K562 (cell line): ENCODE results near the gene CKAP5. TPM values are rescaled to one million over a fixed set of nuclear protein-coding genes. Genes with fewer than 3 reads are reported as not detected.

Source experiments
- E2F6 ChIP-seq, 2 experiments: IDR thresholded peaks; 2 replicates each; pipeline ENCODE4 v1.6.1; 2011; ENCODE audit warnings: borderline replicate concordance in 1 of 2, control low read depth in 1 of 2, low read depth in 1 of 2, low read length in 1 of 2, mild to moderate bottlenecking in 1 of 2, mixed read lengths in 1 of 2, moderate library complexity in 1 of 2; ENCODE audit not compliant: insufficient read depth in 1 of 2, insufficient read length in 1 of 2, poor library complexity in 1 of 2, severe bottlenecking in 1 of 2; ENCODE audit errors: extremely low read depth in 1 of 2
- HDAC1 ChIP-seq, 2 experiments: fragments of 450-650 bp; IDR thresholded peaks; 2 replicates each; pipeline ENCODE4 v1.6.1; 2016 to 2017; ENCODE audit warnings: inconsistent platforms in 1 of 2, mild to moderate bottlenecking in 1 of 2, moderate library complexity in 1 of 2
- HES1 ChIP-seq: fragments of 450-650 bp; IDR thresholded peaks from 2 replicates; pipeline ENCODE4 v1.6.1; 2016; ENCODE audit warnings: low read depth, mild to moderate bottlenecking, moderate library complexity
- KAT7 ChIP-seq: sonication (generic); formaldehyde crosslinking; IDR thresholded peaks from 2 replicates; pipeline ENCODE4 v1.8.0; 2022; ENCODE audit warnings: missing genetic modification reagents, mild to moderate bottlenecking, borderline replicate concordance
- KDM1A ChIP-seq, 2 experiments: fragments of 450-650 bp; IDR thresholded peaks; 2 replicates each; pipeline ENCODE4 v1.6.1; 2016; ENCODE audit warnings: mild to moderate bottlenecking in 2 of 2
- PHF20 ChIP-seq: fragments of 450-650 bp; IDR thresholded peaks from 2 replicates; pipeline ENCODE4 v1.6.1; 2018; ENCODE audit not compliant: partially characterized antibody
- RAD51 ChIP-seq: fragments of 450-650 bp; IDR thresholded peaks from 2 replicates; pipeline ENCODE4 v1.7.1; 2016; ENCODE audit warnings: low read depth, mild to moderate bottlenecking, borderline replicate concordance
- SNAPC5 ChIP-seq: fragments of 250-450 bp; sonication (Bioruptor Pico); IDR thresholded peaks from 2 replicates; pipeline ENCODE4 v1.8.0; 2021; ENCODE audit warnings: moderate library complexity, mild to moderate bottlenecking, inconsistent platforms
- SRF ChIP-seq, 2 experiments: fragments of 250-450, 450-650 bp in 1 of 2; sonication (Bioruptor Pico) in 1 of 2; sonication (generic) in 1 of 2; formaldehyde crosslinking; IDR thresholded peaks; 2 replicates each; pipeline versions ENCODE4 v1.5.0 to v1.5.1; 2020 to 2022; ENCODE audit warnings: mild to moderate bottlenecking in 1 of 2, missing genetic modification reagents in 1 of 2
- TAF1 ChIP-seq: IDR thresholded peaks from 2 replicates; pipeline ENCODE4 v1.6.1; 2011; ENCODE audit warnings: mild to moderate bottlenecking, low read length, moderate library complexity; ENCODE audit not compliant: insufficient read depth, control insufficient read depth, severe bottlenecking; ENCODE audit errors: extremely low read depth
- YY1 ChIP-seq, 3 experiments: IDR thresholded peaks; 2 replicates each; pipeline ENCODE4 v1.6.1; 2011; ENCODE audit warnings: low read length in 2 of 3, mild to moderate bottlenecking in 2 of 3, moderate library complexity in 2 of 3, borderline replicate concordance in 1 of 3, control low read depth in 1 of 3, low read depth in 1 of 3; ENCODE audit not compliant: insufficient read depth in 3 of 3, insufficient replicate concordance in 2 of 3, control insufficient read depth in 1 of 3, insufficient read length in 1 of 3; ENCODE audit errors: extremely low read depth in 1 of 3
- ZNF23 ChIP-seq: fragments of 250-450 bp; sonication (Bioruptor Pico); IDR thresholded peaks from 2 replicates; pipeline ENCODE4 v1.4.0; 2020; ENCODE audit warnings: mild to moderate bottlenecking
- ZNF444 ChIP-seq: fragments of 250-450 bp; sonication (Bioruptor Pico); IDR thresholded peaks from 2 replicates; pipeline ENCODE4 v1.4.0; 2020; ENCODE audit warnings: mild to moderate bottlenecking, moderate library complexity
- ZNF696 ChIP-seq: fragments of 250-450 bp; sonication (Bioruptor Pico); conservative IDR thresholded peaks from 2 replicates; pipeline ENCODE4 v1.4.0; 2020; ENCODE audit warnings: mild to moderate bottlenecking, moderate library complexity
- polyA plus RNA-seq, 8 experiments: library from polyadenylated mRNA; depleted of rRNA in 4 of 8; stranded (reverse) in 5 of 8; unstranded in 3 of 8; fragments of >200 nt; fragmentation: Nextera tagmentation in 2 of 8; fragmentation: Illumina TruSeq in 1 of 8; extraction: Ambion mirVana in 2 of 8; extraction: Trizol in 1 of 8; gene quantifications; 2 replicates each; pipeline versions ENCODE4 v1.2.1 to v1.2.3, GENCODE V29; 2011 to 2014; ENCODE audit warnings: inconsistent platforms in 1 of 8, missing spikeins in 1 of 8
- total RNA-seq, 7 experiments: library from RNA; depleted of rRNA in 6 of 7; stranded (reverse); fragments of >200 nt in 6 of 7; fragmentation: Illumina TruSeq in 2 of 7; extraction: Trizol in 2 of 7; gene quantifications; 2 replicates each; pipeline versions ENCODE4 v1.2.1 to v1.2.3, GENCODE V29; 2011 to 2021; ENCODE audit warnings: low replicate concordance in 1 of 7
- TF ChIP-seq, protein P1 (sequence below), 2 experiments: fragments of 450-650 bp; formaldehyde crosslinking in 1 of 2; IDR thresholded peaks; 2 replicates each; pipeline versions ENCODE4 v1.4.0 to v1.6.1; 2014 to 2020; ENCODE audit warnings: mild to moderate bottlenecking in 2 of 2, borderline replicate concordance in 1 of 2, low read depth in 1 of 2

The CKAP5 gene
- total and polyA plus RNA-seq, 9 of the 15 experiments (the other 6 are each of a cell fraction or from before 2014, with no cell fraction given) = 60.1 to 239 (median 139) TPM

- TF ChIP-seq E2F6 (IDR thresholded peaks at IDR 0.05; ENCODE audit: borderline replicate concordance in 1 of 2, extremely low read depth in 1 of 2, insufficient read depth in 1 of 2, insufficient read length in 1 of 2, low read depth in 1 of 2, low read length in 1 of 2, poor library complexity in 1 of 2, severe bottlenecking in 1 of 2) = peak; percentile 40 to 73
- TF ChIP-seq HES1 = peak; percentile 71
- peak; percentile 78 for TF ChIP-seq PHF20
- TF ChIP-seq ZNF444 = no peak
- peak in 1 of 2 experiments; percentile 48; a peak in 1 of 4 replicates for TF ChIP-seq HDAC1 (IDR thresholded peaks at IDR 0.05)
- no peak for TF ChIP-seq SRF (CRISPR knock-in tag; IDR thresholded peaks at IDR 0.05)
- no peak for TF ChIP-seq ZNF696
- TF ChIP-seq KDM1A (IDR thresholded peaks at IDR 0.05) = no peak
- TF ChIP-seq SNAPC5 (CRISPR knock-in tag) = no peak
- peak; percentile 74; the same call in 1 of the 2 replicates for TF ChIP-seq KAT7 (CRISPR knock-in tag)
- TF ChIP-seq, protein P1, sequence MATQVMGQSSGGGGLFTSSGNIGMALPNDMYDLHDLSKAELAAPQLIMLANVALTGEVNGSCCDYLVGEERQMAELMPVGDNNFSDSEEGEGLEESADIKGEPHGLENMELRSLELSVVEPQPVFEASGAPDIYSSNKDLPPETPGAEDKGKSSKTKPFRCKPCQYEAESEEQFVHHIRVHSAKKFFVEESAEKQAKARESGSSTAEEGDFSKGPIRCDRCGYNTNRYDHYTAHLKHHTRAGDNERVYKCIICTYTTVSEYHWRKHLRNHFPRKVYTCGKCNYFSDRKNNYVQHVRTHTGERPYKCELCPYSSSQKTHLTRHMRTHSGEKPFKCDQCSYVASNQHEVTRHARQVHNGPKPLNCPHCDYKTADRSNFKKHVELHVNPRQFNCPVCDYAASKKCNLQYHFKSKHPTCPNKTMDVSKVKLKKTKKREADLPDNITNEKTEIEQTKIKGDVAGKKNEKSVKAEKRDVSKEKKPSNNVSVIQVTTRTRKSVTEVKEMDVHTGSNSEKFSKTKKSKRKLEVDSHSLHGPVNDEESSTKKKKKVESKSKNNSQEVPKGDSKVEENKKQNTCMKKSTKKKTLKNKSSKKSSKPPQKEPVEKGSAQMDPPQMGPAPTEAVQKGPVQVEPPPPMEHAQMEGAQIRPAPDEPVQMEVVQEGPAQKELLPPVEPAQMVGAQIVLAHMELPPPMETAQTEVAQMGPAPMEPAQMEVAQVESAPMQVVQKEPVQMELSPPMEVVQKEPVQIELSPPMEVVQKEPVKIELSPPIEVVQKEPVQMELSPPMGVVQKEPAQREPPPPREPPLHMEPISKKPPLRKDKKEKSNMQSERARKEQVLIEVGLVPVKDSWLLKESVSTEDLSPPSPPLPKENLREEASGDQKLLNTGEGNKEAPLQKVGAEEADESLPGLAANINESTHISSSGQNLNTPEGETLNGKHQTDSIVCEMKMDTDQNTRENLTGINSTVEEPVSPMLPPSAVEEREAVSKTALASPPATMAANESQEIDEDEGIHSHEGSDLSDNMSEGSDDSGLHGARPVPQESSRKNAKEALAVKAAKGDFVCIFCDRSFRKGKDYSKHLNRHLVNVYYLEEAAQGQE (IDR thresholded peaks at IDR 0.05; ENCODE audit: borderline replicate concordance) = no peak
- TF ChIP-seq, protein P1 (CRISPR knock-in tag; IDR thresholded peaks at IDR 0.05; ENCODE audit: low read depth) = peak; percentile 63; the same call in 1 of the 2 replicates
- peak; percentile 46; the same call in 1 of the 2 replicates for TF ChIP-seq RAD51
- peak in 2 of 3 experiments; percentile 3 to 28 for TF ChIP-seq YY1 (IDR thresholded peaks at IDR 0.05; ENCODE audit: borderline replicate concordance in 1 of 3, control insufficient read depth in 1 of 3, extremely low read depth in 1 of 3, insufficient read depth in 3 of 3, insufficient read length in 1 of 3, insufficient replicate concordance in 2 of 3, low read depth in 1 of 3, low read length in 2 of 3)
- TF ChIP-seq TAF1 = peak; percentile 65
- no peak for TF ChIP-seq ZNF23 (CRISPR knock-in tag)
Measured at GRCh38 chr11:46845740-46846509, at the start of gene CKAP5 (continued).
